H1 (cell line): Measurements from ENCODE around the gene HTR3B. TPM values are rescaled to one million over a fixed set of nuclear protein-coding genes. Genes with fewer than 3 reads are reported as not detected.
A peak's percentile ranks its signal among the peaks of the same experiment; 100 is the strongest.

ENCODE experiments used
- CTCF ChIA-PET: fragments of 300-600 bp; sonication (Branson Sonifier 250); formaldehyde crosslinking; loops from one replicate; lab custom pipeline; 2021; ENCODE audit not compliant: partially characterized antibody; lab: Charles Lee
- POLR2A ChIA-PET: fragments of 300-600 bp; sonication (Branson Sonifier 250); formaldehyde crosslinking; loops from one replicate; lab custom pipeline; 2021; ENCODE audit warnings: inconsistent platforms; ENCODE audit not compliant: partially characterized antibody; lab: Charles Lee
- DNase-seq, 2 experiments: peaks; one replicate each; pipeline versions ENCODE4 v3.0.0 to v3.0.0-alpha.2; 2010 to 2022; ENCODE audit warnings: low spot score in 2 of 2, low read depth in 1 of 2, mixed read lengths in 1 of 2
- FAIRE-seq: peaks from 2 replicates; lab custom pipeline; 2011; peaks lifted over from hg19 to GRCh38; lab: Jason Lieb, UNC
- H2AFZ ChIP-seq: 2 replicates; pipeline ENCODE4 v1.8.1; 2012; ENCODE audit warnings: low read length, inconsistent platforms
- H2AK5ac ChIP-seq: 2 replicates; pipeline ENCODE4 v1.6.1; 2013; ENCODE audit warnings: low read depth, low read length
- H2BK120ac ChIP-seq: replicated peaks from 2 replicates; pipeline ENCODE3; 2013; ENCODE audit warnings: low read depth, low read length, inconsistent platforms
- H2BK12ac ChIP-seq: 2 replicates; pipeline ENCODE4 v1.6.1; 2013; ENCODE audit warnings: low read depth, low read length
- H2BK15ac ChIP-seq: 2 replicates; pipeline ENCODE4 v1.6.1; 2013; ENCODE audit warnings: low read length
- H2BK20ac ChIP-seq: 2 replicates; pipeline ENCODE4 v1.6.1; 2013; ENCODE audit warnings: low read length
- H2BK5ac ChIP-seq: 2 replicates; pipeline ENCODE4 v1.6.1; 2013; ENCODE audit warnings: low read depth, low read length
- H3K14ac ChIP-seq: 2 replicates; pipeline ENCODE4 v1.6.1; 2013; ENCODE audit warnings: inconsistent platforms; ENCODE audit not compliant: insufficient read length
- H3K18ac ChIP-seq: 2 replicates; pipeline ENCODE4 v1.6.1; 2013; ENCODE audit warnings: low read length; ENCODE audit errors: extremely low read depth
- H3K23ac ChIP-seq: 2 replicates; pipeline ENCODE4 v1.6.1; 2013; ENCODE audit warnings: inconsistent platforms; ENCODE audit not compliant: insufficient read length
- H3K23me2 ChIP-seq: 2 replicates; pipeline ENCODE4 v1.6.1; 2013; ENCODE audit warnings: low read depth, low read length
- H3K27ac ChIP-seq: 2 replicates; pipeline ENCODE4 v1.6.1; 2011; ENCODE audit warnings: low read depth, low read length, inconsistent platforms
- H3K27me3 ChIP-seq, 4 experiments: replicated peaks in 1 of 4; 1 replicate in 1 of 4; 2 replicates in 3 of 4; pipeline versions ENCODE4 v1.6.1 to v1.8.1; 2011 to 2013; ENCODE audit warnings: low read length in 3 of 4, mild to moderate bottlenecking in 3 of 4, inconsistent platforms in 2 of 4, mixed read lengths in 2 of 4, moderate library complexity in 1 of 4; ENCODE audit not compliant: control insufficient read depth in 3 of 4, insufficient read depth in 3 of 4; ENCODE audit errors: extremely low read depth in 1 of 4
- H3K36me3 ChIP-seq, 4 experiments: 2 replicates each; pipeline versions ENCODE4 v1.6.1 to v1.8.1; 2011 to 2013; ENCODE audit warnings: mild to moderate bottlenecking in 4 of 4, low read length in 3 of 4, moderate library complexity in 2 of 4, control low read depth in 1 of 4, inconsistent platforms in 1 of 4; ENCODE audit not compliant: insufficient read depth in 4 of 4, control insufficient read depth in 2 of 4
- H3K4ac ChIP-seq: replicated peaks from 2 replicates; pipeline ENCODE3; 2013; ENCODE audit warnings: low read length, low read depth, mixed read lengths, inconsistent platforms; ENCODE audit not compliant: insufficient read length
- H3K4me1 ChIP-seq, 4 experiments: replicated peaks in 1 of 4; 1 replicate in 1 of 4; 2 replicates in 3 of 4; pipeline versions ENCODE4 v1.6.1 to v1.8.1; 2011 to 2013; ENCODE audit warnings: low read length in 3 of 4, inconsistent platforms in 2 of 4, mixed read lengths in 1 of 4; ENCODE audit not compliant: insufficient read depth in 4 of 4, control insufficient read depth in 3 of 4
- H3K4me2 ChIP-seq, 2 experiments: 2 replicates each; pipeline versions ENCODE4 v1.6.1 to v1.8.1; 2011 to 2013; ENCODE audit warnings: low read depth in 2 of 2, low read length in 2 of 2, control low read depth in 1 of 2, inconsistent platforms in 1 of 2, mild to moderate bottlenecking in 1 of 2; ENCODE audit not compliant: insufficient read depth in 1 of 2
- H3K4me3 ChIP-seq, 4 experiments: fragments of 200-600, 300-600 bp in 1 of 4; sonication (generic), shearing (Covaris generic), sonication (Bioruptor Twin) in 1 of 4; 2 replicates each; pipeline versions ENCODE4 v1.5.1 to v1.8.1; 2011 to 2016; ENCODE audit warnings: low read length in 4 of 4, low read depth in 3 of 4, control low read depth in 2 of 4, inconsistent platforms in 2 of 4, mild to moderate bottlenecking in 2 of 4, mixed read lengths in 1 of 4, moderate library complexity in 1 of 4; ENCODE audit not compliant: insufficient read depth in 2 of 4; ENCODE audit errors: extremely low read depth in 1 of 4
- H3K56ac ChIP-seq: replicated peaks from 2 replicates; pipeline ENCODE3; 2013; ENCODE audit warnings: low read depth, mild to moderate bottlenecking, mixed read lengths, low read length, inconsistent platforms; ENCODE audit not compliant: insufficient read length
- H3K79me1 ChIP-seq: 2 replicates; pipeline ENCODE4 v1.6.1; 2013; ENCODE audit warnings: low read depth, low read length, control low read depth
- H3K79me2 ChIP-seq, 2 experiments: 2 replicates each; pipeline versions ENCODE4 v1.6.1 to v1.8.1; 2012 to 2013; ENCODE audit warnings: low read length in 2 of 2, mild to moderate bottlenecking in 2 of 2, inconsistent platforms in 1 of 2; ENCODE audit not compliant: insufficient read depth in 2 of 2, control insufficient read depth in 1 of 2
- H3K9ac ChIP-seq, 4 experiments: replicated peaks in 1 of 4; 1 replicate in 1 of 4; 2 replicates in 3 of 4; pipeline versions ENCODE4 v1.6.1 to v1.8.1; 2011 to 2013; ENCODE audit warnings: low read depth in 3 of 4, low read length in 3 of 4, control low read depth in 2 of 4, mild to moderate bottlenecking in 2 of 4, moderate library complexity in 2 of 4, inconsistent platforms in 1 of 4; ENCODE audit errors: extremely low read depth in 1 of 4
- H3K9me3 ChIP-seq, 2 experiments: 2 replicates each; pipeline versions ENCODE4 v1.6.1 to v1.8.1; 2012 to 2013; ENCODE audit warnings: mild to moderate bottlenecking in 2 of 2, moderate library complexity in 2 of 2, control low read depth in 1 of 2, inconsistent platforms in 1 of 2, low read depth in 1 of 2, low read length in 1 of 2, mixed read lengths in 1 of 2; ENCODE audit not compliant: insufficient read depth in 2 of 2
- H4K20me1 ChIP-seq, 2 experiments: replicated peaks in 1 of 2; 2 replicates each; pipeline versions ENCODE3 to v1.8.1; 2011 to 2013; ENCODE audit warnings: inconsistent platforms in 2 of 2, low read length in 2 of 2, mild to moderate bottlenecking in 1 of 2; ENCODE audit not compliant: insufficient read depth in 2 of 2, control insufficient read depth in 1 of 2
- H4K5ac ChIP-seq: 2 replicates; pipeline ENCODE4 v1.6.1; 2013; ENCODE audit warnings: low read length, low read depth, mixed read lengths, inconsistent platforms; ENCODE audit not compliant: insufficient read length
- H4K8ac ChIP-seq: 2 replicates; pipeline ENCODE4 v1.8.0; 2013; ENCODE audit warnings: mild to moderate bottlenecking, moderate library complexity, low read length, inconsistent platforms; ENCODE audit not compliant: insufficient read depth; ENCODE audit errors: extremely low read depth
- H4K91ac ChIP-seq: replicated peaks from 2 replicates; pipeline ENCODE3; 2013; ENCODE audit warnings: low read length, mixed read lengths, inconsistent platforms; ENCODE audit not compliant: insufficient read length
- CBX8 ChIP-seq: fragments of 300-800, 300-1000 bp; sonication (generic); IDR thresholded peaks from 2 replicates; pipeline ENCODE4 v1.7.1; 2016; ENCODE audit warnings: low read depth, low read length, borderline replicate concordance
- JUND ChIP-seq: IDR thresholded peaks from 2 replicates; pipeline ENCODE4 v1.6.1; 2011; ENCODE audit warnings: mild to moderate bottlenecking, improper control_type of control experiment, low read length
- PHF8 ChIP-seq: fragments of 200-600 bp; sonication (generic); conservative IDR thresholded peaks from 2 replicates; pipeline ENCODE4 v1.7.1; 2012; ENCODE audit warnings: low read depth, mild to moderate bottlenecking, inconsistent platforms, low read length, moderate library complexity
- RAD21 ChIP-seq, 2 experiments: IDR thresholded peaks in 1 of 2; conservative IDR thresholded peaks in 1 of 2; 2 replicates each; pipeline ENCODE4 v1.6.1; 2011; ENCODE audit warnings: low read depth in 2 of 2, low read length in 2 of 2, improper control_type of control experiment in 1 of 2, inconsistent platforms in 1 of 2, mild to moderate bottlenecking in 1 of 2, moderate library complexity in 1 of 2
- SRF ChIP-seq: IDR thresholded peaks from 2 replicates; pipeline ENCODE4 v1.6.1; 2011; ENCODE audit warnings: mild to moderate bottlenecking, low read depth, low read length, moderate library complexity
- TAF7 ChIP-seq: optimal IDR thresholded peaks from 2 replicates; pipeline ENCODE3; 2011; ENCODE audit warnings: low read depth, mild to moderate bottlenecking, inconsistent platforms, low read length, moderate library complexity, borderline replicate concordance
- WGBS, 2 experiments: shearing (Covaris generic) in 1 of 2; methylation state at CpG; one replicate each; pipeline versions ENCODE4 v1.1.6 to v1.1.7; 2013 to 2015; ENCODE audit warnings: low lambda C conversion rate in 2 of 2, mixed read lengths in 2 of 2, inconsistent platforms in 1 of 2, low coverage in 1 of 2, missing lambda C conversion rate in 1 of 2; ENCODE audit not compliant: insufficient replicate concordance in 2 of 2, insufficient coverage in 1 of 2, insufficient read length in 1 of 2; ENCODE audit errors: extremely low coverage in 1 of 2, missing lambda C conversion rate in 1 of 2; 5-methylcytosine and 5-hydroxymethylcytosine counted together
- polyA plus RNA-seq, 7 experiments: library from polyadenylated mRNA; depleted of rRNA in 3 of 7; stranded (reverse) in 5 of 7; unstranded in 2 of 7; fragments of >200 nt in 5 of 7; fragments of 200-250 nt in 2 of 7; gene quantifications; 1 replicate in 5 of 7; 2 replicates in 1 of 7; 4 replicates in 1 of 7; pipeline versions ENCODE4 v1.2.1 to v1.2.3, GENCODE V29; 2011 to 2013; ENCODE audit warnings: missing spikeins in 2 of 7, mixed read lengths in 2 of 7
- total RNA-seq: library from RNA; stranded (reverse); fragmentation: NEBNext Ultra II Directional; extraction: Animal tissue kit (Norgen Biotek cat#: 25700); gene quantifications from 2 replicates; pipeline ENCODE4 v1.2.1, GENCODE V29; 2021

Gene HTR3B
- total and polyA plus RNA-seq, 2 of the 8 experiments (the other 6 are each of a cell fraction or from before 2014, with no cell fraction given) = not detected

DNA sequence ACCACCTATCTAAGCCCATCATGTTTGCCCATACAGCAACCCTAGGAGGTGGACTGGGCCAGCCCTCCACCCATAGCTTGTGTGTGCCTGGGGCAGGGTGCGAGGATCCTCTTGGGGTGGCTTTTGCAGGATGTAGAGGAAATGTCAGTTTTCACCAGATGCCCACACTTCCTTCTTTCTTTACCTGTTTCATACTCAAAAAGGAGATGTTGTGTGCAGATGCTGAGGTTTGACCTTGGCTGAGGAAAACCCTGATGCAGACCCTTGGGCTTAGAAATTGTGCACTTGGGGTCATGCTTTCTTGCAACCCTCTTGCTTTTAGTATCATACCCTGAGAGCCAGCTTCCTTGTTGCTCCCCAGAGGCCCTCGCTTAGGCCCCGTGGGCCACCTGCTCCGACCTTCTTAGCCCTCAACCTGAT, 72.5 kb downstream of the HTR3B start:
- no peak overlapping the region for H2BK20ac ChIP-seq
- H3K79me1 ChIP-seq = no peaks in the 10 kb centered on the region
- no peak overlapping the region for H4K91ac ChIP-seq
- peaks cover 0 to 3% (median 0%) of the 10 kb centered on the region in 4 experiments; a peak in 1 of 7 replicates for H3K27me3 ChIP-seq
- no peak overlapping the region for H3K4me2 ChIP-seq
- H2AK5ac ChIP-seq = no peak overlapping the region
- no peak overlapping the region for H3K23ac ChIP-seq
- 85% methylated on average over 4 of the region's 4 CpGs; no CpG with 5 or more reads in 1 of the 2 experiments for WGBS, 2 experiments
- peaks cover 0 to 14% (median 13%) of the 10 kb centered on the region in 4 experiments; a peak in 6 of 7 replicates for H3K4me1 ChIP-seq
- no peak overlapping the region for H2BK5ac ChIP-seq
- no peak overlapping the region for H2AFZ ChIP-seq
- no peak overlapping the region for H2BK12ac ChIP-seq
- no peak overlapping the region for H4K5ac ChIP-seq
- no peak overlapping the region for H3K9ac ChIP-seq
- H4K8ac ChIP-seq = no peak overlapping the region
- ChIA-PET CTCF (interaction anchor here (0.6 to 3.6 kb wide), 11 partner anchors 12 to 571 kb away, joined by 3 to 17 read pairs (median 4); partner anchors contain the start of gene HTR3B), POLR2A (interaction anchor here (0.7 to 1.3 kb wide), 2 partner anchors 9 to 15 kb away, joined by 3 read pairs; no protein-coding TSS in a partner anchor)
- DNase-seq (no peak), FAIRE-seq (no peak)
- no peak overlapping the region for H3K27ac ChIP-seq
- H4K20me1 ChIP-seq = no peaks in the 10 kb centered on the region
- peak overlapping the region; percentile 32; the same call in 1 of the 2 replicates for H3K18ac ChIP-seq
- no peak overlapping the region for H3K14ac ChIP-seq
- no peak overlapping the region for H3K4ac ChIP-seq
- H2BK120ac ChIP-seq = no peak overlapping the region
- no peaks in the 10 kb centered on the region for H3K36me3 ChIP-seq
- no peaks in the 10 kb centered on the region for H3K79me2 ChIP-seq
- H3K9me3 ChIP-seq = no peaks in the 10 kb centered on the region
- no peak overlapping the region for H2BK15ac ChIP-seq
- H3K56ac ChIP-seq = no peak overlapping the region
- H3K23me2 ChIP-seq = peaks cover 6% of the 10 kb centered on the region
- no peak overlapping the region for H3K4me3 ChIP-seq
- TF ChIP-seq RAD21 (IDR thresholded peaks at IDR 0.05 in 1 of 2, conservative IDR thresholded peaks at IDR 0.05 in 1 of 2; ENCODE audit: low read depth in 2 of 2, low read length in 2 of 2) (no peak), SRF (no peak), CBX8 (no peak), JUND (no peak), PHF8 (no peak), TAF7 (no peak)
